Measurements from ENCODE around the gene DBX2. TPM values are rescaled to one million over a fixed set of nuclear protein-coding genes. Genes with fewer than 3 reads are reported as not detected.

The DBX2 gene
- not detected in 2 replicates for total RNA-seq

GRCh38 chr12:45050751-45051571, at the start of gene DBX2:
TSS of gene DBX2 (minus strand) at chr12:45051099. CDS start at chr12:45050927, 172 bp downstream.

Other genes with a start within 250 kb of the DBX2 start
- 0.09 and 0.47 TPM in 2 replicates for gene NELL2, start 174.8 kb downstream of the DBX2 start, total RNA-seq
- 52.3 and 71.6 TPM in 2 replicates for gene ANO6, start 165.0 kb upstream of the DBX2 start, total RNA-seq

All from pericardium fibroblast (primary cell).